ENCODE data around the gene HNRNPK.

HNRNPK gene

DNA sequence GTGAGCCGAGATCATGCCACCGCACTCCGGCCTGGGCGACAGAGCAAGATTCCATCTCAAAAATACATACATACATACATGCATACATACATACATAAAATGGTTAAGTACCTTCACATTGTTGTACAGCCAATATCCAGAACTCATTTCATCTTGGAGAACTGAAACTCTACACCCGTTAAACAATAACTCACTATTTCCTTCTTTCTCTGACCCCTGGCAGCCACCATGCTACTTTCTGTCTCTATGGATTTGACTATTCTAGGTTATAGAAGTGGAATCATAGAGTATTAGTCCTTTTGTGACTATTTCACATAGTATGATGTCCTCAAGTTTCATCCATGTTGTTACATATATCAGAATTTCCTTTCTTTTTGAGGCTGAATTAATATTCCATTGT lies 49.1 kb downstream of the HNRNPK start:
- no peak for DNase-seq

- DNase-seq, result no peak
These were observed 52.4 kb downstream of the HNRNPK start for GRCh38 chr9:83927591-83927990.

DNA sequence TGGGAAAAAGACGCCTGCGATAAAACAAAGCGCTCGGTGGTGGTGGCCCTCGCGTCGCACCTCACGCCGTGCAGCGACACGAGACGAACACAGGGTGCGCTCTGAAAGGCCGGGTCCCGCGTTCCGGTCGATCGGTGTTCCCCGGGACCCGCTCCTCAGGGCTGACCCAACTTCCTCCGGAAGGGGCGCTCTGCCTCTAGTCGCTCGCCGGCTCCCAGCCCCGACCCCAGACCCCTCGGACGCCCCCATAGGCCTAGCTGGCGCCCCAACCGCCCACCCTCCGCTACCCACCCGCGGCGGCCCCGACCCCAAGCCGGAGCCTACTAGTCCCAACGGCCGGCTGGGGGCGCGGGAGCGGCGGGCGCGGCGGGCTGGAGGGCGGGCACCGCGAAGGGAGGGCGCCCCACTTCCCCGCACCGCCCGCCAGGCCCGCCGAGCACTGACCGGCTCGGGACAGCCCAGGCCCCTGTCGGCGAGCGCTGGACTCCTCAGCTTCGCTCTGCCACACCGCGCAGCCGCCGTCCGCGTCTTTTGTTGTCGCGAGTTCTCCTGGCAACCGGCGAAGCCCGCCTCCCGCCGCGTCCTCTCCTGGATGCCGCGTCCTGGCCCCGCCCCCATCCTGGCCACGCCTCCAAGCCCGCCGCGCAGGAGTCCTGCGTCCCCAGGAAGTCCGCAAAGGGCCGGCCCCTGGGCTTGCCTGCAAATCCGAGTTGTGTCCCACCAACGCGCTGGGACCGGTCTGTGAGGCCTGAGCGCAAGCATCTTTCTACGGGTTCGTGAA lies 58.9 kb downstream of the HNRNPK start, which contains the start of gene KIF27:
Gene KIF27 (minus strand): TSS at position 506 of the 781 bp plus-strand sequence. CDS start 5,841 bp downstream, outside the sequence.
- peak; percentile 56 for DNase-seq

DNA sequence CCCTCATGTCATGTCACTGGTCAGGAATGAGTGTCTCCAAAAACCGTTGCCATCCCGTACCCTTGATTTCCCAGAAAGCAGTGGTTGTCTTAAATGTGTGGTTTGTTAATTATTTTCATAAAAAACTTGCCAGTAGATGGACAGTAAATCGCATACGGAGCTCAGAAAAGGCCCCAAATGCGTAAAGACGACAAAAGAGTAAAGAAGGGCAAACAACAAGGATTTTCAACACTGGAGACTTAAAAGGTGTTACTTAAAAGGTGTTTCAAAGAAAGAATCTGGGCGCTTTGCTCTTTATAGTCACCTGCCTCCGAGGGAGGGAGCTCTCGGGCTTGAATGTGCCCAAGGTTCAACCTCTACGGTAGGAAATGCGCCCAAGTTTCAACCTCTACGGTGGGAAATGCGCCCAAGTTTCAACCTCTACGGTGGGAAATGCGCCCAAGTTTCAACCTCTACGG lies 59.5 kb downstream of the HNRNPK start:
- DNase-seq, result no peak

- DNase-seq, result no peak
These were observed 60.9 kb downstream of the HNRNPK start for GRCh38 chr9:83919111-83919510.

Measured in DMS79 (cell line).